GM21381 (cell line): Measurements from ENCODE around the gene SLC39A2.
"Not testable (repeated sequence)": the region's sequence is repeated elsewhere in the genome, so short reads cannot be mapped to it uniquely, and the experiment has no call there.

Experiments used
- ATAC-seq: cut with Tn5 transposase; IDR thresholded peaks from one replicate; pipeline ENCODE4 v1.9.1; 2021; ENCODE audit warnings: mild to moderate bottlenecking, moderate library complexity; ENCODE audit not compliant: unreplicated experiment

Gene SLC39A2

GRCh38 chr14:20996521-20996920 is 2.6 kb upstream of the SLC39A2 start:
- no peak for ATAC-seq

DNA sequence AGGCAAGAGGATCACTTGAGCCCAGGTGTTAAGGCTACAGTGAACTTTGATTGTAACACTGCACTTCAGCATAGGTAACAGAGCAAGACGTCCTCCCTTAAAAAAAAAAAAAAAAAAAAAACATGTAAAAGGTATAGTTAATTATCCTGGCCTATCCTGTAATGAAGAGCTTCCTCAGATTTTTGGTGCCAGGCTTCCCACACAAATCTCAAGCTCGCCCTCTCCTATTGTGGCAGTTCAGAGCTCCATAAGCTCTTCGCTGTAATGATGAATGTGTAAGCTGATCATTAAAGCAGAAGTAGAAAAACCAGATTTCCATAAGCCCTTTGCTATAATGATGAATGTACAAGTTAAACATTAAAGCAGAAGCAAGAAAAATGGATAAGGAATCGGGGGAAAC is 2.0 kb upstream of the SLC39A2 start:
- no peak for ATAC-seq

DNA sequence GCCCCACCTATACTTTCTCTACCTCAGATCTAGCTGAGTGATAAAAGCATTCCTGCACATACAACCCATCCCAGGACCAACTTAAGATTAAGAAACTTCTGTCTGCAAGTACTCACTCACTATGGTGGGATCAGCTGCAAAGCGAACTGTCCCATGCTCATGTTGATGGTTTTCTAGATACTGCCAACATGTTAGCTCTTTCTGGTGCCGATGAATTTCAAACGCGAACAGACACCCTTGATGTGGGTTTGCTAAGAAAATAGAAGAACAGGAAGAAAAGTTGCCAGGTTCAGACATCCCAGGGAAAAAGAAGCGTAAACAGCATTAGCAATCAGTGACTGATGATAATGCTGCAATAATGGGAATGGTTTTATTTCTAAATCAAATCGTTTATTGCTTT is 1.5 kb upstream of the SLC39A2 start:
- ATAC-seq, result no peak

DNA sequence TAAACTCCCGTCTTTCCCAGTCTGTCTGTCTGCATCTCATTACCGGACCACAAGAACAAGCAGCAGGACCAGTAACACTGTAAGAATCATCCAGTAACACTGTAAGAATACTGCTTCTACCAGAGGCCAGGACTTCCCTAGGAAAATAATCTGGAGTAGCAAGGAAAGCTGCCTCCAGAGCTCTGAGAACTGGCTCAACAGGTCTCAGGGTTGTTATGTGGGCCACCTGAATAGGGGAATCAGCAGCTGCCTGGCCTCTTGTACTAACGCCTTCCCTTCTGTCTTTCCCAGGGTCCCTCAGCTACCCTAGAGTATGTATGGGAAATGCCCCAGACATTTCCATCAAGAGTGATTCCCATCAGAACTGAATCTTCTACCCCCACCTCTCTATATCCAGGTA is 954 bp upstream of the SLC39A2 start:
- ATAC-seq, result no peak

GRCh38 chr14:20999591-20999990 is 498 bp downstream of the SLC39A2 start:
- no peak for ATAC-seq

DNA sequence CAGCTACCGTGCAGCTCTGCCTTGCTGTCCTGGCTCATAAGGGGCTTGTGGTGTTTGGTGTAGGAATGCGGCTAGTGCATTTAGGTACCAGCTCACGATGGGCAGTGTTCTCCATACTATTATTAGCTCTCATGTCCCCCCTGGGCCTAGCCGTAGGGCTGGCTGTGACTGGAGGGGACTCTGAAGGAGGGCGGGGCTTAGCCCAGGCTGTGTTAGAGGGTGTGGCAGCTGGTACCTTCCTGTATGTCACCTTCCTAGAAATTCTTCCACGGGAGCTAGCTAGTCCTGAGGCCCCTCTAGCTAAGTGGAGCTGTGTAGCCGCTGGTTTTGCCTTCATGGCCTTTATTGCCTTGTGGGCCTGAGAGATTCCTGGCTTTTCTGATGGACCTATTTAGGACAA is 2.1 kb downstream of the SLC39A2 start:
- no peak for ATAC-seq

DNA sequence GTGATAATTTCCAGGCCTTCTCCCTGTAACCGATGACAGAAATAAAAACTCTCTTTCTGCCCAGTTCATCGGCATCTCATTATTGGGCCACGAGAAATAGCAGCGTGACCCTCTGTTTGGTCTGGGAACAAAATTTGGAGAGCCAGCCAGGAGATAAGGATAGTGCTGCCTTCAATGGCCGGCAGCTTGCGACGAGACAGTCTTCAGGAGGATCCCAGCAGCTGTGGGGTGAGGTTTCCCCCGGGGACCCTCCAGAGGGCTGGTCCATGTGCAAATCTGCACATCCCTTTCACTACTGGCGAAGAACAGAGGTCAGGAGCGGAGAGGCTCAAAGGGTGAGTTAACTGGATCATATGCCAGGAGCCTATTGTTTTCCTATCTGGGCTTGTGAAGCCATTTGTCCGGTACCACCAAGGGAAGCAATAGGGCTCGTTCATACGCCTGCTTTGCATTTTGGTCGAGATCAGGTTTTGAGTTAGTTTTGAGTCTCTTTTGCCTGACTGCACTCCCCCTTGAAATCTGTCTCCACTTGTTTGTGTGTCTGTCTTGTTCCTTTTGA is 4.8 kb downstream of the SLC39A2 start:
- no peak for ATAC-seq

- ATAC-seq, result not testable (repeated sequence)
Observed at GRCh38 chr14:21009721-21010120, 10.6 kb downstream of the SLC39A2 start.

- no peak for ATAC-seq
Observed at GRCh38 chr14:21011136-21011535, 12.0 kb downstream of the SLC39A2 start.

DNA sequence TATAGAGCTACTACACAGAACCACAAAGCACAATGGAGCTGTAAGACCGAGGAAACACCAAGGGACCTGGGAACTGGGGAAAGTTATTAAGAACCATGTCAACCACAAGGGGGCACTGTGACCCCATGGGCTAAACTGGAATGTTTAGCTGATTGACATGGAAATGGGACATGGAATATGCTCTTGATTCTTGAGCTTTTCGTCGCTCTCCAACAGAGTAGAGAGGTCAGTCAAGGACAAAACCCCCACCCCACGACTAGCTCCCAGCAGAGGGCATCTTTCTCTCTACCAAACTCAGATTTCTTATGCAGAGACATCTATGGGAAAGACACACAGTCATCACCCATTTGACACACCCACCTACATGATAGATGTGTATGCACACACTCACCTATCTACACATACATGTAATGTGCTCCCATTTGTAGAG is 15.7 kb downstream of the SLC39A2 start:
- no peak for ATAC-seq

GRCh38 chr14:21015312-21015711 is 16.2 kb downstream of the SLC39A2 start:
- ATAC-seq, result no peak

- ATAC-seq, result no peak
Observed at GRCh38 chr14:21016413-21017190, 17.5 kb downstream of the SLC39A2 start.

GRCh38 chr14:21017528-21018245 is 18.6 kb downstream of the SLC39A2 start:
- ATAC-seq, result no peak

DNA sequence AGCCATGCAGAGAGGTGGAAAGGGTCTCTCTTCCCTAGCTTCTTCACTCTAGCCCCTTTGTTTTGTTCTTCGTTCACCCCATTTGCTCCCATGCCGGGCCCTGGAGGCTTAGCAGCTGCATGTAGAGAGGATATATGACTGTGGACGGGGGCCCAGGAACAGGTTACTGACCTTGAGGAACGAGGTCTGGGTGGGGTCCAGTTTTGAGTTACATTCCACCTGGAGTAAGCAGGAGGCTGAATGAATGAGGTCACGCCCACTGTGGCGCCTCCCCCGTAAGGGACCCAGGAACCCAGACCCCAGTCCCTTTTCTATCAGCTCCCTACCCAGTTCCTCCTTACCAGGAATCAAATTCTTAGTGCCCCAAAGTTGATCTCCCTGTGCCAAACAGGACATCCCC is 19.2 kb downstream of the SLC39A2 start:
- ATAC-seq, result no peak

- ATAC-seq, result no peak
Observed at GRCh38 chr14:21018781-21019180, 19.7 kb downstream of the SLC39A2 start.

- ATAC-seq, result no peak
Observed at GRCh38 chr14:21019366-21019765, 20.3 kb downstream of the SLC39A2 start.

- no peak for ATAC-seq
Observed at GRCh38 chr14:21020977-21021545, 22.0 kb downstream of the SLC39A2 start.

DNA sequence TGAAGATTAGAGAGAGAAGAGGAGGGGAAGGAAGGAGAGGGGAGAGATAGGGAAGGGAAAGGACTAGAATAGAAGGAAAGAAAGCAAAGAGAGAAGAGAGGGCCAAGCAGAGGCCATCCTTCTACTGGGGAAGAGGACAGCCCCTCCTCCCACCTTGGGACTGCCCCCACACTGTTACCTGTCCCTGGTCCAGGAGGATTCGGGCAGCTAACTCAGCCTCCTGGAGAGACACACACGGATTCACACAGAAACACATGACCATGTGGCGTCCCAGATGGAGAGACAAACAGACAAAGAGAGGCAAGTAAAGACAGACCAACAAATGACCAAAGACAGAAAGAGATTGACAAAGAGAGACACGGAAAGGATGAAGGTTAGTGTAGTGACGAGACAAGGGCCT is 23.6 kb downstream of the SLC39A2 start:
- ATAC-seq, result no peak

DNA sequence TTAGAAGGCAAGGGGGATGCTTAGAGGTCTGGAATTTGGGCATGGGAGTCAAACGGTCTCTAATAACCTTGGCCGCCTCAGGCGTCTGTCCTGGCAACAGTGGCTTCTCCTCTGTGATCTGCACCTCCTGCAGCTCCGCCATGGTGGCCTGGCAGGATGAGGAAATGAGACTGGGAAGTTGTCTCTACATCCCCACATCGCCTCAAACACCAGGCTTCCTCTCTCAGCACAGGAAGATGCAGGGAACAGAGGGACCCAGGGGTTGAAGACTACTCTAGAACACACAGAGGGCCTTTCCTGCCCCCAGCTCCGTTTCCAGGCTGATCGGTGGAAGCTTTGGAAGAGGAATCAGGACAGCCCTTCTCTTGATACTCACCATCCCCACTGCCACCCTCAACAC is 24.1 kb downstream of the SLC39A2 start:
- no peak for ATAC-seq

GRCh38 chr14:21023817-21024584 is 24.9 kb downstream of the SLC39A2 start:
- ATAC-seq, result no peak
